IPS-18c (cell line): ENCODE measurements around the gene PLCB1.

Experiments
- H3K4me3 ChIP-seq: 2 replicates; pipeline ENCODE4 v1.7.0; 2013; ENCODE audit warnings: low read depth, mild to moderate bottlenecking, low read length, moderate library complexity; ENCODE audit not compliant: insufficient read depth
- H3K9me3 ChIP-seq: one replicate; pipeline ENCODE4 v1.6.1; 2013; ENCODE audit warnings: mild to moderate bottlenecking, low read length, moderate library complexity; ENCODE audit not compliant: control insufficient read depth, insufficient read depth

The PLCB1 gene

GRCh38 chr20:8656335-8656734 is 524.3 kb downstream of the PLCB1 start:
- Histone ChIP-seq H3K9me3 (no peaks in the 10 kb centered on the region), H3K4me3 (no peak overlapping the region)

DNA sequence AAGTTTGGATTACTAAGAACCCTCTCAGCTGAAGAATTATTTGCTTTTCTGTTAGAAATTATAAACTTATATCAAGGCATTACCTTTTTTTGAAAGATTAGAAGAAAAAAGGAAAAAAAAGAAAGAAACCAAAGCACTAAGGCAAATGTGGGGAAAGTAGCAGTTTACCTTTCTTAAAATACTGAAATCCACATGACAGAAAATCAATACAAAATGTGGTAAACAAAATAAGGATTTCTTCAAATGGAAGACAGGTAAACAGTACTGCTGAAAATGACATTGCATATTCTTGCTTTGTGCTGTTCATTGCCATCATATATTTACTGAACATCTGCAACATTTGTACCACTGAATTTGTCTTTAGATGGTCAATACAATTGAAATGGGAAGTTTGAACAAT is 525.6 kb downstream of the PLCB1 start:
- no peaks in the 10 kb centered on the region for H3K9me3 ChIP-seq
- H3K4me3 ChIP-seq: no peak overlapping the region

DNA sequence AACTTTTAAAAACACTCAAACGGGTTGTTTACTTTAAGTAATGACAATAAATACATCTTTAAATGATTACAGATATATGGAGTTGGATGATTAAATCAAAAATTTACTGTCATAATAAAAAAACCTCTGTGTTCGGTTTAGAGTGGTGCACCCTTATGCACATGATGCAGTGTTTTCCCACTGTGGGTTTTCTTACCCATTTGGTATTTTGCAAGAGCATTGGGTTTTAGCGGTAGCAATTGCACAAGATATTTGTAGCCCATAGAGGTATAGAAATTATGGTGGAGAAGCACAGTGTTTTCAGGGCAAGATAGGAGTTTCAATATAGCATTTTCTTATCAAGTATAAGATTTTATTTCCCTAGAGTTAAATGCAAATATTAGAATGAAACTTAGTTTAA is 526.0 kb downstream of the PLCB1 start:
- H3K9me3 ChIP-seq: no peaks in the 10 kb centered on the region
- no peak overlapping the region for H3K4me3 ChIP-seq

DNA sequence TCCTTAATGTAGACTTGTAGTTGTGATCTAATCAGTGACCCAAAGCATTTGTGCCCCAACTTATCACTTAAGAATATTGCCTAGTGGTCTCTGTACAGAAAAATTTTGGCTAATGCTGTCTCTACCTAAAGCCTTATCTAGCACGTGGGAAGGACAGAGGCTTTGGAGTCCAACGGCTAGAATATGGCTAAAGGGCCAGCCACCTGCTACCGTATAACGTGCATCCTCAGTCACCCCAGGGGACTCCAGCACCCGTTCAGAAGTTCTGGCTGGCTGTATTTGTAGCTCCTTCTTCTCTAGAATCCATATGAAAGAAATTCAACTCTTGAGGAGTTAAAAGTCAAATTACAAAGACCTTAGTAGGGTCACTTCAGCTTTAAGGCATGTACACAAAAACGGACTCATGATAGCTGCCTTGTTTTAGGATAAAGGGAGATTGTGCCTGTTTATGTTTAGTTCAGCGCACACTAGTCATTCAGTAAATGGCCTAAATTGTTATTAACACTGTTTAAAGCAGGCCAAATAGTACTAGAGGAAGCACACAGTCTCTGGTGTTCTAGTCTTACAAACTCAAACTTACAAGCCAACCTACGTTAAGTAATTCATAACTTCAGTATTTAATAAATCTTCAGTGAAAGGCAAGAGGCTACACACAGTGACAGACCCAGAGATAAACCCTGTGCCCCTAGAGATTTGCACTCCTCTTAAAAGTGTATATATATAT is 529.3 kb downstream of the PLCB1 start:
- Histone ChIP-seq H3K9me3 (no peaks in the 10 kb centered on the region), H3K4me3 (no peak overlapping the region)

DNA sequence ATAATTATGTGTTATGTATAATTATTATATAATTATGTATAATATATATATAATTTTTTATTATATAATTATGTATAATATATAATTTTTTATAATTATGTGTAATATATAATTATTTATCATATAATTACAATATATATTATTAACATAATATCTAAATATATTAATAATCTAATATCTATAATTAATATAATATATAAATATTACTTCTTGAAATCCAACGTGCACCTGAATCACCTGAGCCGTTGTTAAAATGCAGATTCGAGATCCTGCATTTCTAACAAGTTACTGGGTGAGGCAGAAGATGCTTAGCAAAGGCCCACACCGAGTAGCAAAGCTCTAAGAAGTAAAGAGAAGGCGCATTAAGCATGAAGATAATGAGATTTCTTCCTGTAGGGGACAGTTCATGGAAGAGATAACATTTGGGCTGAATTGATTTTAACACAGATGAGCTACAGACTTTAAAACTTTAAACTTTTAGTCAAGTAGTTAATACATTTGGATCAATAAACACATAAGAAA is 530.4 kb downstream of the PLCB1 start:
- Histone ChIP-seq H3K9me3 (no peaks in the 10 kb centered on the region), H3K4me3 (no peak overlapping the region)

GRCh38 chr20:8663424-8663823 is 531.4 kb downstream of the PLCB1 start:
- no peak overlapping the region for H3K4me3 ChIP-seq
- no peaks in the 10 kb centered on the region for H3K9me3 ChIP-seq

- Histone ChIP-seq H3K9me3 (no peaks in the 10 kb centered on the region), H3K4me3 (no peak overlapping the region)
Measured at GRCh38 chr20:8664778-8665177, 532.7 kb downstream of the PLCB1 start.

GRCh38 chr20:8667306-8667705 is 535.2 kb downstream of the PLCB1 start:
- H3K9me3 ChIP-seq: no peaks in the 10 kb centered on the region
- no peak overlapping the region for H3K4me3 ChIP-seq

GRCh38 chr20:8670207-8670892 is 538.3 kb downstream of the PLCB1 start:
- no peaks in the 10 kb centered on the region for H3K9me3 ChIP-seq
- H3K4me3 ChIP-seq: no peak overlapping the region

- Histone ChIP-seq H3K9me3 (no peaks in the 10 kb centered on the region), H3K4me3 (no peak overlapping the region)
Measured at GRCh38 chr20:8670893-8671215, 538.8 kb downstream of the PLCB1 start.

DNA sequence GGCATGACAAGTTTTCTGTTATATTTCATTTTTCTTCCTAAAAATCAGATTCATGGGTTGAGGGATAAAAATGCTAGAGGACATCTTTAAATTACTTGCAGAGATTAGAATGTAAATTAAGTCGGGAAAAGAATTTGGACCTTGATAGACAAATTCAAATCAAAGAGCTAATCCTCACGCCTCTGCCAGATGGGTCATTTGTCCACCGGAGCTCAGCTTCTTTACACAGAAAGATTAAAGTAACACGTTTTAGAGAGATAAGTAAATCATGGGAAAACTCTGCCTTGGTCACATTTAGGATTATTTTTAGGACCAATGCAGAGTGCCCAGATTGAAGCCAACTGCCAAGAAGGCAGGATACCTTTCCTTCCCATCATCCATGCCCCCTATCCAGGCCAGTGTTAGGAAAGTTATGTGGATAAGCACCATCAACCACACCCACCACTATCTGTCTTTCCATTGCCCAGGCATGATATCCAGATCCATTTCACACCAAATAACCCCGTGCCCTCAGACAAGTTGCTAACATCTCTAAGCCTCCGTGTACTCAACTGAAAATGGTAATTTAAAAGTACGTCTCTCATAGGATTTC is 539.4 kb downstream of the PLCB1 start:
- H3K4me3 ChIP-seq: no peak overlapping the region
- H3K9me3 ChIP-seq: peaks cover 2% of the 10 kb centered on the region

GRCh38 chr20:8673116-8673515 is 541.0 kb downstream of the PLCB1 start:
- Histone ChIP-seq H3K4me3 (no peak overlapping the region), H3K9me3 (peaks cover 2% of the 10 kb centered on the region)

DNA sequence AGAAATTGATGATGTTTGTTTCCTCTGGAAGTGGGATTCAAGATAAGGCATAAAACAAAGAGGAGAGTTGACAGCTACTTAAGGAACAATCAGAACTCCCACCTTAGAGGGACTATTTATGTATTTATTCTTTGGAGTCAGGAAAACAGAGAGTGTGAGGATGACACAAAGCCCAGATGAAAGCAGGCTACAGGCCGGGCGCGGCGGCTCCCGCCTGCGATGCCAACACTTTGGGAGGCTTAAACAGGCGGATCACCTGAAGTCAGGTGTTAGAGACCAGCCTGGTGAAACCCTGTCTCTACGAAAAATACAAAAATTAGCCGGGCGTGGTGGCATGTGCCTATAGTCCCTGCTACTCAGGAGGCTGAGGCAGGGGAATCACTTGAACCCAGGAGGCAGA is 543.8 kb downstream of the PLCB1 start:
- H3K4me3 ChIP-seq: no peak overlapping the region

GRCh38 chr20:8678098-8678776 is 546.2 kb downstream of the PLCB1 start:
- no peak overlapping the region for H3K4me3 ChIP-seq
- H3K9me3 ChIP-seq: peaks cover 2% of the 10 kb centered on the region

More for the DNA sequence above, 543.8 kb downstream of the PLCB1 start:
- H3K9me3 ChIP-seq: peaks cover 2% of the 10 kb centered on the region

DNA sequence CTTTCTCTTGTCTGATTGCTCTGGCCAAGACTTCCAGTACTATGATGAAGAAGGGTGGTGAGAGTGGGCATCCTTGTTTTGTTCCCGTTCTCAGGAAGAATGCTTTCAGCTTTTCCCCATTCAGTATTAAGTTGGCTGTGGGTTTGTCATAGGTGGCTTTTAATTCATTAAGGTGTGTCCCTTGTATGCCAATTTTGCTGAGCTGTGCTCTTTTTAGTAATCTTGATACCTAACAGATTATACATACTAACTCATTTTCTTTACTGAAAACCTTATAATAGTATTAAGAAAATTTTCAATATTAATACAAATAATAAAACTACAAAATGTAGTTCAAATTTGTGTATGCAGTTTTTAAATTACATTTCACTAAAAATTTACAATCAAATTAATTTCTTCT is 557.3 kb downstream of the PLCB1 start:
- H3K4me3 ChIP-seq: no peak overlapping the region
- H3K9me3 ChIP-seq: peaks cover 2% of the 10 kb centered on the region

DNA sequence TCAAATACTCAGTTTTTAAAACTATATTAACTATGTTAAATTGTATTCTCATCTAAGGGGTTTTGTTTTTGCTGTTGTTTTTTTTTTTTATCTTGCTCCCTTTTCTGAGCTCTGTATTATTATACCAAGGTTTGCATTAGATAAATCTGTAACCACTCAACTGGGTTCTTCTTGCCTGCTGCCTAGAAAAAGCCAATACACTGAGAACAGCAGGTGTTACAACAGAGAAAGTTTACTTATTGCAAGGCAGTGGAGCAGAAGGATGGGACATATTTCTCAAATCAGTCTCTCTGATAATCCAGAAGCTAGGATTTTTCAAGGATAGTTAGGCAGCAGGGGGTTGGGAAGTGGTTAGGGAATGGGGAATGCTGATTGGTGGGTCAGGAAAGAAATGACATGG is 558.0 kb downstream of the PLCB1 start:
- H3K9me3 ChIP-seq: peaks cover 2% of the 10 kb centered on the region
- no peak overlapping the region for H3K4me3 ChIP-seq

DNA sequence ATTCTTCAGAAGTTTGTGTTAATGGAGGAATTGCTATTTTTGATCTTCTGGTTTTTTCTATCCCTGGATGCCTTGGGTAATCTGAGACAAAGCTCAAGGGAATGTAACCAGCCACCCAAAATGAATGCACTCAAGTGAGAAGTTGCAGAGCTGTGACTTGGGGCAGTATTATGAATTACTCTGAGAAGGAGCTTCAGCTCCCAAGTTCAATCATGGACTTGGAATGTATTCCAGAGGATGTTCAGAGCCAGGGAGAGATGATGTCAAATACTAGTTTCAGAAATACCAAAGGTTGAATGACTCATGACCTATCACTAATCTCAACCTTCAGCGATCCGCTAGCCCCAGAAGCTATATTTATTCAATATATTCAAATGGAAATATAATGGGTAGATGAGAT is 561.6 kb downstream of the PLCB1 start:
- H3K4me3 ChIP-seq: no peak overlapping the region

GRCh38 chr20:8700756-8701155 is 568.7 kb downstream of the PLCB1 start:
- Histone ChIP-seq H3K9me3 (no peaks in the 10 kb centered on the region), H3K4me3 (no peak overlapping the region)

More for the DNA sequence above, 561.6 kb downstream of the PLCB1 start:
- peaks cover 2% of the 10 kb centered on the region for H3K9me3 ChIP-seq
